Tibial artery (tissue), 4 donors: ENCODE results near the gene TRNAU1AP.
"Not testable (repeated sequence)": the region's sequence is repeated elsewhere in the genome, so short reads cannot be mapped to it uniquely, and the experiment has no call there.

Source experiments
- DNase-seq, 2 donors: peaks; one replicate each; pipeline ENCODE4 v3.0.0-alpha.2; 2019
- H3K27ac ChIP-seq, 2 donors: fragments of 200-600 bp; sonication (generic) in 1 of 2; 1 replicate in 1 of 2; 2 replicates in 1 of 2; pipeline ENCODE4 v1.5.1; 2018 to 2019; ENCODE audit warnings: mild to moderate bottlenecking in 1 of 2
- H3K27me3 ChIP-seq, 2 donors: fragments of 200-600 bp; sonication (generic) in 1 of 2; one replicate each; pipeline versions ENCODE4 v1.5.1 to v1.6.0; 2016 to 2019
- H3K36me3 ChIP-seq, 3 donors: fragments of 200-600 bp; sonication (generic) in 2 of 3; one replicate each; pipeline ENCODE4 v1.5.1; 2016 to 2019; ENCODE audit warnings: mild to moderate bottlenecking in 2 of 3
- H3K4me1 ChIP-seq, 4 donors: fragments of 200-600 bp; sonication (generic) in 2 of 4; 1 replicate in 3 of 4; 2 replicates in 1 of 4; pipeline ENCODE4 v1.5.1; 2016 to 2019
- H3K4me3 ChIP-seq, 2 donors: fragments of 200-600 bp; sonication (generic) in 1 of 2; 1 replicate in 1 of 2; 2 replicates in 1 of 2; pipeline ENCODE4 v1.5.1; 2018 to 2019; ENCODE audit warnings: mild to moderate bottlenecking in 2 of 2
- H3K9me3 ChIP-seq, 3 donors: fragments of 200-600 bp; sonication (generic) in 1 of 3; one replicate each; pipeline ENCODE4 v1.5.1; 2016 to 2019
- intact Hi-C: fragments of 100-400 bp; cut with DNase I; formaldehyde crosslinking; loops from one replicate; pipeline ENCODE4 v1.15.0; 2023; ENCODE audit warnings: low total_unique reads
- TF ChIP-seq, protein P1 (sequence below), 2 experiments: fragments of 200-600 bp in 1 of 2; fragments of 450-650 bp in 1 of 2; IDR thresholded peaks; one replicate each; pipeline ENCODE4 v1.5.1; 2017 to 2019; ENCODE audit warnings: antibody characterized with exemption in 2 of 2, mild to moderate bottlenecking in 1 of 2, moderate library complexity in 1 of 2

TRNAU1AP gene

GRCh38 chr1:28538286-28538685 is 14.6 kb upstream of the TRNAU1AP start:
- intact Hi-C loops: no loop called here

GRCh38 chr1:28540651-28541050 is 12.2 kb upstream of the TRNAU1AP start:
- H3K9me3 ChIP-seq: no peaks in the 10 kb centered on the region
- H3K27ac ChIP-seq: no peak overlapping the region
- H3K27me3 ChIP-seq: no peaks in the 10 kb centered on the region
- TF ChIP-seq, protein P1, sequence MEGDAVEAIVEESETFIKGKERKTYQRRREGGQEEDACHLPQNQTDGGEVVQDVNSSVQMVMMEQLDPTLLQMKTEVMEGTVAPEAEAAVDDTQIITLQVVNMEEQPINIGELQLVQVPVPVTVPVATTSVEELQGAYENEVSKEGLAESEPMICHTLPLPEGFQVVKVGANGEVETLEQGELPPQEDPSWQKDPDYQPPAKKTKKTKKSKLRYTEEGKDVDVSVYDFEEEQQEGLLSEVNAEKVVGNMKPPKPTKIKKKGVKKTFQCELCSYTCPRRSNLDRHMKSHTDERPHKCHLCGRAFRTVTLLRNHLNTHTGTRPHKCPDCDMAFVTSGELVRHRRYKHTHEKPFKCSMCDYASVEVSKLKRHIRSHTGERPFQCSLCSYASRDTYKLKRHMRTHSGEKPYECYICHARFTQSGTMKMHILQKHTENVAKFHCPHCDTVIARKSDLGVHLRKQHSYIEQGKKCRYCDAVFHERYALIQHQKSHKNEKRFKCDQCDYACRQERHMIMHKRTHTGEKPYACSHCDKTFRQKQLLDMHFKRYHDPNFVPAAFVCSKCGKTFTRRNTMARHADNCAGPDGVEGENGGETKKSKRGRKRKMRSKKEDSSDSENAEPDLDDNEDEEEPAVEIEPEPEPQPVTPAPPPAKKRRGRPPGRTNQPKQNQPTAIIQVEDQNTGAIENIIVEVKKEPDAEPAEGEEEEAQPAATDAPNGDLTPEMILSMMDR (IDR thresholded peaks at IDR 0.05): no peak
- DNase-seq: no peak
- H3K4me1 ChIP-seq: no peaks in the 10 kb centered on the region
- H3K36me3 ChIP-seq: peaks cover 0 to 25% (median 0%) of the 10 kb centered on the region in 3 donors
- intact Hi-C loops: no loop called here
- H3K4me3 ChIP-seq: no peak overlapping the region

More at GRCh38 chr1:28538286-28538685, 14.6 kb upstream of the TRNAU1AP start:
- H3K4me3 ChIP-seq: no peak overlapping the region
- no peaks in the 10 kb centered on the region for H3K4me1 ChIP-seq
- no peaks in the 10 kb centered on the region for H3K9me3 ChIP-seq
- no peaks in the 10 kb centered on the region for H3K27me3 ChIP-seq
- peaks cover 0 to 34% (median 0%) of the 10 kb centered on the region in 3 donors for H3K36me3 ChIP-seq
- DNase-seq: no peak
- H3K27ac ChIP-seq: no peak overlapping the region
- TF ChIP-seq, protein P1 (IDR thresholded peaks at IDR 0.05): no peak

GRCh38 chr1:28541414-28542015 is 11.4 kb upstream of the TRNAU1AP start:
- H3K27me3 ChIP-seq, H3K4me1 ChIP-seq, H3K27ac ChIP-seq, H3K9me3 ChIP-seq, DNase-seq, H3K4me3 ChIP-seq, intact Hi-C loops: not testable (repeated sequence)
- peaks cover 0 to 16% (median 0%) of the 10 kb centered on the region in 3 donors for H3K36me3 ChIP-seq

DNA sequence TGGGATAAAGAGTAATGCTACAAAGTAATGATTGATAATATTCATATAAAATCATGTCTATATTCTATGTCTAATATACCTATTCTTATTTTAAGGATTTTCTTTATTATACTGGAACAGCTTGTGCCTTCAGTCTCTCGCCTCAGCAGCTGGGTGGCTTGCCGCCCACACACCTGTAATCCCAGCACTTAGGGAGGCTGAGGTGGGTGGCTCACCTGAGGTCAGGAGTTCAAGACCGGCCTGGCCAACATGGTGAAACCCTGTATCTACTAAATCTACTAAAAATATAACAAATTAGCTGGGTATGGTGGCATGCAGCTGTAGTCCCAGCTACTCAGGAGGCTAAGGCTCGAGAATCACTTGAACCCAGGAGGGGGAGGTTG is 7.6 kb upstream of the TRNAU1AP start:
- Histone ChIP-seq H3K9me3 (no peaks in the 10 kb centered on the region), H3K27me3 (no peaks in the 10 kb centered on the region), H3K27ac (no peak overlapping the region), H3K36me3 (no peaks in the 10 kb centered on the region), H3K4me3 (no peak overlapping the region), H3K4me1 (no peaks in the 10 kb centered on the region)
- TF ChIP-seq, protein P1 (IDR thresholded peaks at IDR 0.05): no peak
- intact Hi-C loops: no loop called here
- no peak for DNase-seq

GRCh38 chr1:28548318-28548717 is 4.6 kb upstream of the TRNAU1AP start:
- no peaks in the 10 kb centered on the region for H3K27me3 ChIP-seq
- TF ChIP-seq, protein P1 (IDR thresholded peaks at IDR 0.05): no peak
- intact Hi-C loops: no loop called here
- no peaks in the 10 kb centered on the region for H3K9me3 ChIP-seq
- peaks cover 0 to 7% (median 0%) of the 10 kb centered on the region in 4 donors for H3K4me1 ChIP-seq
- no peak overlapping the region for H3K27ac ChIP-seq
- no peak for DNase-seq
- no peaks in the 10 kb centered on the region for H3K36me3 ChIP-seq
- H3K4me3 ChIP-seq: no peak overlapping the region

DNA sequence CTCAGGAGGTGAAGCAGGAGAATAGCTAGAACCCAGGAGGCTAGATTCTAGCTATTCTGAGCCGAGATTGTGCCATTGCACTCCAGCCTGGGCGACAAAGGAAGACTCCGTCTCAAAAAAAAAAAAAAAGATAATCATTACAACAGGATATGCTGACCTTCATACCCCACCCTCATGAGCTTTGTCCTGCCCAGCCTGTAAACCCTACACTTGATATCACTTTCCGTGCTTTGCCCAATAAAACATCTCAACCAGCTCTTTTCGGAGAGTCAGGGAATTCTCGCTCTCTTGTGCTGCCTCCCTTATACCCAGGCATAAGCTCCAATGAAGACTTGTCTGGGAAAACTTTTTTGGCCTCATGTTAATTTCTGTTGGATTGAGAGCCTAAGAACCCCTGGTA is 1.5 kb upstream of the TRNAU1AP start:
- H3K27me3 ChIP-seq: no peaks in the 10 kb centered on the region
- DNase-seq: no peak
- intact Hi-C loops: loop anchor here (5.0 kb wide), 1 partner anchor 34 kb away; no protein-coding TSS in a partner anchor
- H3K9me3 ChIP-seq: no peaks in the 10 kb centered on the region
- peaks cover 0 to 18% (median 7%) of the 10 kb centered on the region in 4 donors for H3K4me1 ChIP-seq
- H3K27ac ChIP-seq: no peak overlapping the region
- H3K36me3 ChIP-seq: peaks cover 5 to 15% (median 8%) of the 10 kb centered on the region in 3 donors
- TF ChIP-seq, protein P1 (IDR thresholded peaks at IDR 0.05): no peak
- H3K4me3 ChIP-seq: no peak overlapping the region
